GM23338 (cell line): Measurements from ENCODE around the gene SEC23A.

Experiments used
- CREB1 ChIP-seq: fragments of 250-450 bp; sonication (Bioruptor Pico); IDR thresholded peaks from 2 replicates; pipeline ENCODE4 v1.5.0; 2020; ENCODE audit warnings: low read depth, mild to moderate bottlenecking, moderate library complexity
- EZH2 ChIP-seq: fragments of 200-600 bp; sonication (generic); IDR thresholded peaks from one replicate; pipeline ENCODE4 v1.8.0; 2017; ENCODE audit warnings: antibody characterized with exemption, mild to moderate bottlenecking, low read depth; ENCODE audit not compliant: unreplicated experiment
- EZH2phosphoT487 ChIP-seq: fragments of 200-600 bp; sonication (generic); IDR thresholded peaks from one replicate; pipeline ENCODE4 v1.8.1; 2018; ENCODE audit warnings: antibody characterized with exemption; ENCODE audit not compliant: unreplicated experiment
- JUNB ChIP-seq: IDR thresholded peaks from one replicate; pipeline ENCODE4 v1.6.1; 2016; ENCODE audit warnings: antibody characterized with exemption; ENCODE audit not compliant: unreplicated experiment
- NANOG ChIP-seq: IDR thresholded peaks from 2 replicates; pipeline ENCODE4 v1.6.1; 2016; ENCODE audit warnings: antibody characterized with exemption, borderline replicate concordance
- POLR2AphosphoS5 ChIP-seq: IDR thresholded peaks from 2 replicates; pipeline ENCODE4 v1.6.1; 2016; ENCODE audit warnings: antibody characterized with exemption, low read depth
- STAT1 ChIP-seq: IDR thresholded peaks from one replicate; pipeline ENCODE4 v1.6.1; 2016; ENCODE audit warnings: antibody characterized with exemption; ENCODE audit not compliant: unreplicated experiment
- ZNF114 ChIP-seq: fragments of 250-450 bp; sonication (Bioruptor Pico); IDR thresholded peaks from 2 replicates; pipeline ENCODE4 v1.5.0; 2020; ENCODE audit warnings: mild to moderate bottlenecking, moderate library complexity
- ZNF331 ChIP-seq: fragments of 250-450 bp; sonication (Bioruptor Pico); IDR thresholded peaks from 2 replicates; pipeline ENCODE4 v1.5.0; 2020; ENCODE audit warnings: low read depth, mild to moderate bottlenecking, moderate library complexity
- TF ChIP-seq, protein P1 (sequence below), 2 experiments: fragments of 200-600 bp in 1 of 2; sonication (generic) in 1 of 2; conservative IDR thresholded peaks; 2 replicates each; pipeline versions ENCODE4 v1.5.1 to v1.6.1; 2016 to 2017; ENCODE audit warnings: antibody characterized with exemption in 2 of 2, low read depth in 2 of 2, mild to moderate bottlenecking in 2 of 2, moderate library complexity in 1 of 2
- TF ChIP-seq, protein P2 (sequence below): IDR thresholded peaks from one replicate; pipeline ENCODE4 v1.6.1; 2018; ENCODE audit warnings: antibody characterized with exemption; ENCODE audit not compliant: unreplicated experiment
- TF ChIP-seq, protein P3 (sequence below): IDR thresholded peaks from 2 replicates; pipeline ENCODE4 v1.6.1; 2016; ENCODE audit warnings: antibody characterized with exemption

- TF ChIP-seq NANOG (no peak), EZH2 (no peak), POLR2AphosphoS5 (no peak), CREB1 (CRISPR knock-in tag) (no peak), EZH2phosphoT487 (no peak), JUNB (no peak), ZNF331 (CRISPR knock-in tag) (no peak), ZNF114 (CRISPR knock-in tag) (no peak), STAT1 (no peak)
- TF ChIP-seq, protein P1, sequence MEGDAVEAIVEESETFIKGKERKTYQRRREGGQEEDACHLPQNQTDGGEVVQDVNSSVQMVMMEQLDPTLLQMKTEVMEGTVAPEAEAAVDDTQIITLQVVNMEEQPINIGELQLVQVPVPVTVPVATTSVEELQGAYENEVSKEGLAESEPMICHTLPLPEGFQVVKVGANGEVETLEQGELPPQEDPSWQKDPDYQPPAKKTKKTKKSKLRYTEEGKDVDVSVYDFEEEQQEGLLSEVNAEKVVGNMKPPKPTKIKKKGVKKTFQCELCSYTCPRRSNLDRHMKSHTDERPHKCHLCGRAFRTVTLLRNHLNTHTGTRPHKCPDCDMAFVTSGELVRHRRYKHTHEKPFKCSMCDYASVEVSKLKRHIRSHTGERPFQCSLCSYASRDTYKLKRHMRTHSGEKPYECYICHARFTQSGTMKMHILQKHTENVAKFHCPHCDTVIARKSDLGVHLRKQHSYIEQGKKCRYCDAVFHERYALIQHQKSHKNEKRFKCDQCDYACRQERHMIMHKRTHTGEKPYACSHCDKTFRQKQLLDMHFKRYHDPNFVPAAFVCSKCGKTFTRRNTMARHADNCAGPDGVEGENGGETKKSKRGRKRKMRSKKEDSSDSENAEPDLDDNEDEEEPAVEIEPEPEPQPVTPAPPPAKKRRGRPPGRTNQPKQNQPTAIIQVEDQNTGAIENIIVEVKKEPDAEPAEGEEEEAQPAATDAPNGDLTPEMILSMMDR (conservative IDR thresholded peaks at IDR 0.05; ENCODE audit: low read depth in 2 of 2), result no peak
- TF ChIP-seq, protein P2, sequence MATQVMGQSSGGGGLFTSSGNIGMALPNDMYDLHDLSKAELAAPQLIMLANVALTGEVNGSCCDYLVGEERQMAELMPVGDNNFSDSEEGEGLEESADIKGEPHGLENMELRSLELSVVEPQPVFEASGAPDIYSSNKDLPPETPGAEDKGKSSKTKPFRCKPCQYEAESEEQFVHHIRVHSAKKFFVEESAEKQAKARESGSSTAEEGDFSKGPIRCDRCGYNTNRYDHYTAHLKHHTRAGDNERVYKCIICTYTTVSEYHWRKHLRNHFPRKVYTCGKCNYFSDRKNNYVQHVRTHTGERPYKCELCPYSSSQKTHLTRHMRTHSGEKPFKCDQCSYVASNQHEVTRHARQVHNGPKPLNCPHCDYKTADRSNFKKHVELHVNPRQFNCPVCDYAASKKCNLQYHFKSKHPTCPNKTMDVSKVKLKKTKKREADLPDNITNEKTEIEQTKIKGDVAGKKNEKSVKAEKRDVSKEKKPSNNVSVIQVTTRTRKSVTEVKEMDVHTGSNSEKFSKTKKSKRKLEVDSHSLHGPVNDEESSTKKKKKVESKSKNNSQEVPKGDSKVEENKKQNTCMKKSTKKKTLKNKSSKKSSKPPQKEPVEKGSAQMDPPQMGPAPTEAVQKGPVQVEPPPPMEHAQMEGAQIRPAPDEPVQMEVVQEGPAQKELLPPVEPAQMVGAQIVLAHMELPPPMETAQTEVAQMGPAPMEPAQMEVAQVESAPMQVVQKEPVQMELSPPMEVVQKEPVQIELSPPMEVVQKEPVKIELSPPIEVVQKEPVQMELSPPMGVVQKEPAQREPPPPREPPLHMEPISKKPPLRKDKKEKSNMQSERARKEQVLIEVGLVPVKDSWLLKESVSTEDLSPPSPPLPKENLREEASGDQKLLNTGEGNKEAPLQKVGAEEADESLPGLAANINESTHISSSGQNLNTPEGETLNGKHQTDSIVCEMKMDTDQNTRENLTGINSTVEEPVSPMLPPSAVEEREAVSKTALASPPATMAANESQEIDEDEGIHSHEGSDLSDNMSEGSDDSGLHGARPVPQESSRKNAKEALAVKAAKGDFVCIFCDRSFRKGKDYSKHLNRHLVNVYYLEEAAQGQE, result no peak
- TF ChIP-seq, protein P3, sequence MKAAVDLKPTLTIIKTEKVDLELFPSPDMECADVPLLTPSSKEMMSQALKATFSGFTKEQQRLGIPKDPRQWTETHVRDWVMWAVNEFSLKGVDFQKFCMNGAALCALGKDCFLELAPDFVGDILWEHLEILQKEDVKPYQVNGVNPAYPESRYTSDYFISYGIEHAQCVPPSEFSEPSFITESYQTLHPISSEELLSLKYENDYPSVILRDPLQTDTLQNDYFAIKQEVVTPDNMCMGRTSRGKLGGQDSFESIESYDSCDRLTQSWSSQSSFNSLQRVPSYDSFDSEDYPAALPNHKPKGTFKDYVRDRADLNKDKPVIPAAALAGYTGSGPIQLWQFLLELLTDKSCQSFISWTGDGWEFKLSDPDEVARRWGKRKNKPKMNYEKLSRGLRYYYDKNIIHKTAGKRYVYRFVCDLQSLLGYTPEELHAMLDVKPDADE, result no peak
Observed at GRCh38 chr14:39015964-39016577, 87.0 kb downstream of the SEC23A start.
